ENCODE data around the gene NAIF1.

NAIF1 gene

DNA sequence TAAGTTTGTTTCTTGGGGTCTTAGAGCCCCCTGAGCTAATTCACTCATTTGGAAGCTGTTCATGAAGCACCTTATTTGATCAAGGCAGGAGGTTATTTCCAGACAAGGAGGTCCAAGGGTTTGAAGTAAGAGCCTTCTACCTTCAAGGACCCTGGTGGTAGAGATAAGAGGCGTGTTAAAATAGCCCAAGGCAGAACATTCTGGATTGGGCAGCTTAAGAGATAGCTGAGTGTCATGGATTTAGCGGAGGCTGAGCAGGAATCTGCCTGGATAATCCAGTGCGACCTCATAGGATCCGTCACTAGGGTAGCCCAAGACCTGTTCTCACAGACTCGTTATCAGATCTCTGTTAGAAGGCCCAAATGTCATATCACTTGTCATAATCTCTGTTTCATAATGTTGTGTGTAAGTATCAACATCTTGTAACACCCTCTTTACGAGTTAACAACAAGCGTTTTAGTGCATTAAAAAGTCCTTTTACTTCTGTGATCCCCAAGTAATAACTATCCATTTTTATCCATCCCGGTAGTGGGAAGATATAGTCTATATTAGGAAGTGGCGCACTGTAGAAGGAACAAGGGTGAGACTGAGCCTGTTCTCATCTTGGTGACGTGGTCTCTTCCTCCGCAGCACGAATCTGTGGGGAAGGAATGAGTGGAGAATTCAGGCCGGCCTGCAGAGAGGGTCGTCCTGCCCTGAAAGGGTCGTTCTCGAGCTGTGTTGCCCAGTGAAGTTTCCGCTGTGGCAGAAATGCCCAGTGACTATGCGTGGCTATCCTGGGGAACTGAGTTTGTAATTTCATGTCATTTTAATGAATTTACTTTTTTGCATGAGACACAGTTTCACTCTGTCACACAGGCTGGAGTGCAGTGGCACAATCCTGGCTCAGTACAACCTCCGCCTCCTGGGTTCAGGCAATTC is 29.8 kb upstream of the NAIF1 start:
- no peak for DNase-seq (ENCODE audit: low read depth)
- H3K4me3 ChIP-seq (ENCODE audit: control insufficient read depth, low read depth, low read length), result no peak overlapping the region
- TF ChIP-seq, protein P1, sequence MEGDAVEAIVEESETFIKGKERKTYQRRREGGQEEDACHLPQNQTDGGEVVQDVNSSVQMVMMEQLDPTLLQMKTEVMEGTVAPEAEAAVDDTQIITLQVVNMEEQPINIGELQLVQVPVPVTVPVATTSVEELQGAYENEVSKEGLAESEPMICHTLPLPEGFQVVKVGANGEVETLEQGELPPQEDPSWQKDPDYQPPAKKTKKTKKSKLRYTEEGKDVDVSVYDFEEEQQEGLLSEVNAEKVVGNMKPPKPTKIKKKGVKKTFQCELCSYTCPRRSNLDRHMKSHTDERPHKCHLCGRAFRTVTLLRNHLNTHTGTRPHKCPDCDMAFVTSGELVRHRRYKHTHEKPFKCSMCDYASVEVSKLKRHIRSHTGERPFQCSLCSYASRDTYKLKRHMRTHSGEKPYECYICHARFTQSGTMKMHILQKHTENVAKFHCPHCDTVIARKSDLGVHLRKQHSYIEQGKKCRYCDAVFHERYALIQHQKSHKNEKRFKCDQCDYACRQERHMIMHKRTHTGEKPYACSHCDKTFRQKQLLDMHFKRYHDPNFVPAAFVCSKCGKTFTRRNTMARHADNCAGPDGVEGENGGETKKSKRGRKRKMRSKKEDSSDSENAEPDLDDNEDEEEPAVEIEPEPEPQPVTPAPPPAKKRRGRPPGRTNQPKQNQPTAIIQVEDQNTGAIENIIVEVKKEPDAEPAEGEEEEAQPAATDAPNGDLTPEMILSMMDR (IDR thresholded peaks at IDR 0.05; ENCODE audit: control insufficient read depth, insufficient read depth, low read depth, low read length, missing control alignments), result no peak

DNA sequence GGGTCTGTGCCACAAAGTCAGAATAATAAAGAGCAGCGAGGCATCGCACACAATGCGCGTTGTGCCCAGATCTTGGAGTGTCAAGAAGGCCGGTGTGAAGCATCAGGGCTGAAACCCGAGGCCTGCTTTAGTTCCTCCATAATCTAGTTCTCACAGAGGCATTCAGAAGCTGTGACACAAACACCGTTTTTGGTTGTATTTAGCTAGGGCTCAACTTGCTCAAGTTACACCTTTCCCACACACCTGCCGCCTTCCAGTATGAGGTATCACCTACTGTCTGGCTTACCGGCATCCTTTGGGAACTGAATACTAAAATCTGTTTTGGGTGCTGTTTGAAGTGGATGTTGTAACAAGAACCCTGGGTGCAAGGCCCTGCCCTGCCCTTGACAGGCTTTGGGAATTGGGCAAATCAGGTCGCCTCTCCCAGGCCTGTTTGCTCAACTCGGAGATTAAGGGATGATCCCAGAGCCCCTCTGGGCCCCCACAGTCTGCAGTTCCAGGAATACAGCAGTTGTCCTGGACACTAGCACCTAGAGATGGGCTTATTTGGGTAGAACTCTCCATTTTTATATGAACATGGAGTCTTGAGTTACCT is 27.9 kb upstream of the NAIF1 start:
- TF ChIP-seq, protein P1 (IDR thresholded peaks at IDR 0.05; ENCODE audit: control insufficient read depth, insufficient read depth, low read depth, low read length, missing control alignments), result no peak
- H3K4me3 ChIP-seq (ENCODE audit: control insufficient read depth, low read depth, low read length), result no peak overlapping the region

DNA sequence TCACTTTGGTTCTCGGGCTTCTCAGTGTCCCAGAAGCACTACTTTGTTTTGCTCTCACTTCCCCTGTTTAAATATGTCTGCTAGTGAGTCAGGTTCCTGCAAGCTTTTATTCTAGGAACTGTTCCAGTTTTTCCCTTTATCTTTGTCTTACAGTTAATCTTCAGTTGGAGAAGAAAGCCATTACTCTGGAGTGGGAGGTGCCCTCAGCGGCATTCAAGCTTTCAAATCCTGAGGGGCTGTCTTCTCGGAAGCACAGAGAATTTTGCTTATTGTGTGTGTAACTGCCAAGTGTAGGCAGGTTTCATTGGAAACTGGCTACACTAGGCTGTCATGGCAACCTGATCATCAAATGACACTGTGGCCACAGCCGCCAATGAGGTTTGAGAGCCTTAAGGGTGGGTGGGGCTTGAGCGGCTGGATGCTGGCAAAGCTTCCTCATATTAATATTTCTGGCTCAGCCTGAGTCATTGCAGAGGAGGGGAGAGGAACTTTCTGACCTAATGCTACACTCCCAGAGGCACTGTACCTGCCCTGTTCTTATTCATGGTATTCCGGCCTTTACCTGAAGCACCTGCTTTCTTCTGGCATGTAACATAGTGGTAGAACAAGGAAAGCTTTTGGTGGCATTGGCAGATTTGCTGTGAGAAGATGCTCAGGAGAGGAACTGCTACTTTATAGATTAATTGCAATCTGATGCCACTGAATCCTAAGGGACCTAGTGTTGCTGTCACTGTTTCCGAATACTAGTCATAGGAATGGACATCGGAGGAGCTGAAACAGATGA is 27.2 kb upstream of the NAIF1 start:
- DNase-seq (ENCODE audit: low read depth), result peak; percentile 85
- TF ChIP-seq, protein P1 (IDR thresholded peaks at IDR 0.05; ENCODE audit: control insufficient read depth, insufficient read depth, low read depth, low read length, missing control alignments), result no peak
- H3K4me3 ChIP-seq (ENCODE audit: control insufficient read depth, low read depth, low read length), result peak overlapping the region; percentile 1

More for the DNA sequence above, 27.9 kb upstream of the NAIF1 start:
- DNase-seq (ENCODE audit: low read depth), result no peak

DNA sequence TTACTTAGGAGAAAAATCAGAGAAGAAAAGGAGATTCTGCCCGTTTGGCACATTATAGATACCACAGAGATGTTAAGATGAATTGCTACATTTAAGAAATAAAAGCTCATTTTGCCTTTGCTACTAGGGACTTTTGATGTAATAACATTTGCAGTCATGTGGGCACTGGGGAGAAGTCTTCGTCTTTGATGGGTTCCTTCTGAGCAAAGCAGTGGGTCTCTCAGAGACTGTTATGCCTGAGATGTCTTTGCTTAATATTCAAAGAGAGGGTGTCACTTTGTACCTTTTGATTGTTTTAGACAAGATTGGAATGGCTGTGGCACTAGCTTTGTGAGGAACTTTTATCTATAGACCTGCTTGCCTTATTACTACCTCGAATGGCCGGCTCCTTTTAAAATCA is 25.9 kb upstream of the NAIF1 start:
- no peak overlapping the region for H3K4me3 ChIP-seq (ENCODE audit: control insufficient read depth, low read depth, low read length)
- no peak for DNase-seq (ENCODE audit: low read depth)
- TF ChIP-seq, protein P1 (IDR thresholded peaks at IDR 0.05; ENCODE audit: control insufficient read depth, insufficient read depth, low read depth, low read length, missing control alignments), result no peak

DNA sequence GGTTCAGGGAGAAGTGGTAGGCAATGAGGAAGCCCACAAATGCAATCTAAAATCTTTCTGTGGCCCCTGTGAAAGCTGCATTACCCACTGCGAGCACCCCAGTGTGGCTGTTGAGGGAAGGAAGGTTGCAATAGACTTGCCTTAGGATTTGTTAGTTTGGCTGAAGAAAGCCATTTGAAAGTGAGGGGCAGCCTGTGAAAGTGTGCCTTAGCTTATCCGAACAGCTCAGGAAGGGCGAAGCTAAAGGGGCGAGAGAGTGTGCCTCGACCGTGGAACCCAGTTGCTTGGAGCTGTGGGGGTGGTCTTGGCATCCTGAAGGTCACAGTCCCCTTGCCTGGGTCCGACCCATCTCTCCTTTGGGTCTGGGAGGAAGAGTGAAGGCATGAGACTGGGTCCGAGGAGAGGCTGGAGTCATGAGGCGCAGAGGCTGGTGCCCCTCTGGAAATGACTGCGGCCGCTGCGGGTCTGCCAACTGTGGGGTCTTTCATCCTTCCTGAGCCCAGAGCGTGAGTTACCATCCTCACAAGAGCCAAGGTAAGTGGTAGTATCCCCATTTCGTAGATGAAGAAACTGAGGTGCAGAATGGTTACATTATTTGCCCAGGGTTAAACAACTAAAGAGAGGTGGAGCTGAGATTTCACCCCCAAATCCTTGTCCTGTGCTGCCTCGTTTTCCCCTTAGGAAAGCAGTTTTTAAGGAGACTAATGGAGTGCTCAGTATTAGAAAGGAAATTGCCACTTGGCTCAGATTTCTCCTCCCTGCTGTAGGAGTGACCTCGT is 25.3 kb upstream of the NAIF1 start:
- DNase-seq (ENCODE audit: low read depth), result no peak
- peak overlapping the region; percentile 46 for H3K4me3 ChIP-seq (ENCODE audit: control insufficient read depth, low read depth, low read length)
- TF ChIP-seq, protein P1 (IDR thresholded peaks at IDR 0.05; ENCODE audit: control insufficient read depth, insufficient read depth, low read depth, low read length, missing control alignments), result no peak

DNA sequence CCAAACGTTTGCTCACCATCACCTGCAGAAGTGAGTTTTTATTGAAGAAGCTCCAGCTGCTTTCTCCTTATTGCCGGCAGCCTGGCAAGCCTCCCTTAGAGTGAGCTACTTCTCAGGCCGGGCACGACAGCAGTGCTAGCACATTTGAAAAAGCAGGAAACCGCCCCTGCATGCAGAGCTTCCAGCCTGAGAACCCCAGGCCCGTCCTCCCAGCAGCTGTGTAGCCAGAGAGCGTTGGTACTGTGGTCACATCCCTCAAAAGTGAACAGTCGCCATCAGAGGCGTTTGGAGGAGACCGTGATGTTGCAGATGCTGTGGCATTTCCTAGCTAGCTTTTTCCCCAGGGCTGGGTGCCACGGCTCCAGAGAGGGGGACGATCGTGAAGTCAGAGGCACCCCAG is 24.5 kb upstream of the NAIF1 start:
- no peak for DNase-seq (ENCODE audit: low read depth)
- TF ChIP-seq, protein P1 (IDR thresholded peaks at IDR 0.05; ENCODE audit: control insufficient read depth, insufficient read depth, low read depth, low read length, missing control alignments), result no peak
- H3K4me3 ChIP-seq (ENCODE audit: control insufficient read depth, low read depth, low read length), result peak overlapping the region; percentile 46

All from AG09309 (cell line).